MCF 10A (cell line): Measurements from ENCODE around the gene IGFL1. TPM values are rescaled to one million over a fixed set of nuclear protein-coding genes. Genes with fewer than 3 reads are reported as not detected.
"Not testable (repeated sequence)": the region's sequence is repeated elsewhere in the genome, so short reads cannot be mapped to it uniquely, and the experiment has no call there.

Experiments used
- BruUV-seq: library from RNA; stranded (reverse); fragments of 400-500 nt; replicated peaks from 2 replicates; lab custom pipeline; 2021; lab: Mats Ljungman, UMichigan
- CTCF ChIA-PET: fragments of 300-600 bp; sonication (Branson Sonifier 250); formaldehyde crosslinking; extraction: SDS; loops from one replicate; lab custom pipeline; 2021; ENCODE audit warnings: antibody characterized with exemption, inconsistent platforms; lab: Yijun Ruan, JAX
- POLR2A ChIA-PET: fragments of 300-600, 350-650 bp; sonication (Branson Sonifier 250); formaldehyde crosslinking; extraction: SDS; loops from one replicate; lab custom pipeline; 2020; ENCODE audit warnings: antibody characterized with exemption, inconsistent platforms; lab: Yijun Ruan, JAX
- DNase-seq: peaks from one replicate; pipeline ENCODE4 v3.0.0-alpha.2; 2018; ENCODE audit not compliant: unreplicated experiment
- H3K27ac Mint-ChIP-seq: one replicate; pipeline ENCODE4 v1.8.0; 2022; ENCODE audit warnings: mild to moderate bottlenecking, low read depth, mixed read lengths; ENCODE audit not compliant: unreplicated experiment
- H3K27me3 Mint-ChIP-seq: one replicate; pipeline ENCODE4 v1.8.0; 2022; ENCODE audit warnings: mixed read lengths; ENCODE audit not compliant: insufficient read depth, unreplicated experiment
- H3K36me3 Mint-ChIP-seq: one replicate; pipeline ENCODE4 v1.8.0; 2022; ENCODE audit warnings: mild to moderate bottlenecking, moderate library complexity, mixed read lengths; ENCODE audit not compliant: insufficient read depth, unreplicated experiment
- H3K4me1 Mint-ChIP-seq: one replicate; pipeline ENCODE4 v1.8.0; 2022; ENCODE audit warnings: mixed read lengths; ENCODE audit not compliant: insufficient read depth, unreplicated experiment
- H3K4me3 Mint-ChIP-seq: one replicate; pipeline ENCODE4 v1.8.0; 2022; ENCODE audit warnings: mild to moderate bottlenecking, moderate library complexity, mixed read lengths; ENCODE audit not compliant: unreplicated experiment
- H3K9me3 Mint-ChIP-seq: one replicate; pipeline ENCODE4 v1.8.0; 2022; ENCODE audit warnings: mixed read lengths; ENCODE audit not compliant: unreplicated experiment
- CTCF ChIP-seq: fragments of 200-600 bp; IDR thresholded peaks from one replicate; pipeline ENCODE4 v1.8.0; 2022; ENCODE audit warnings: antibody characterized with exemption, mild to moderate bottlenecking; ENCODE audit not compliant: unreplicated experiment
- intact Hi-C: fragments of 100-400 bp; cut with micrococcal nuclease; formaldehyde crosslinking; loops from 2 replicates; pipeline ENCODE4 v1.14.1; 2022
- total RNA-seq: library from RNA; stranded (reverse); gene quantifications from 2 replicates; pipeline ENCODE4 v1.2.3, GENCODE V29; 2022

IGFL1 gene
- total RNA-seq, 1 experiment from 2014 or later: not detected

- no peak overlapping the region for H3K27ac Mint-ChIP-seq
- H3K4me1 Mint-ChIP-seq: peaks cover 48% of the 10 kb centered on the region
- POLR2A ChIA-PET: no interaction called here
- H3K4me3 Mint-ChIP-seq: no peak overlapping the region
- H3K9me3 Mint-ChIP-seq: no peaks in the 10 kb centered on the region
- CTCF ChIA-PET: interaction anchor here (1.4 kb wide), 1 partner anchor 131 kb away, joined by 3 read pairs; no protein-coding TSS in a partner anchor
- intact Hi-C loops: no loop called here
- no peaks in the 10 kb centered on the region for H3K36me3 Mint-ChIP-seq
- no peak for TF ChIP-seq CTCF
- no peak for DNase-seq
- no TSS peak for BruUV-seq
- no peaks in the 10 kb centered on the region for H3K27me3 Mint-ChIP-seq
Measured at GRCh38 chr19:46209051-46209450, 20.5 kb upstream of the IGFL1 start.

GRCh38 chr19:46209472-46209871 is 20.1 kb upstream of the IGFL1 start:
- H3K4me3 Mint-ChIP-seq: no peak overlapping the region
- ChIA-PET POLR2A (interaction anchor here (1.8 kb wide), 1 partner anchor 91 kb away, joined by 3 read pairs; no protein-coding TSS in a partner anchor), CTCF (interaction anchor here (1.2 kb wide), 1 partner anchor 12 kb away, joined by 4 read pairs; no protein-coding TSS in a partner anchor)

GRCh38 chr19:46210669-46211068 is 18.9 kb upstream of the IGFL1 start:
- H3K4me1 Mint-ChIP-seq: peaks cover 44% of the 10 kb centered on the region
- no peak overlapping the region for H3K4me3 Mint-ChIP-seq
- intact Hi-C loops: no loop called here
- no peaks in the 10 kb centered on the region for H3K36me3 Mint-ChIP-seq
- peak overlapping the region; percentile 89 for H3K27ac Mint-ChIP-seq
- CTCF ChIA-PET: interaction anchor here (0.6 to 1.4 kb wide), 4 partner anchors 11 to 257 kb away, joined by 3 to 6 read pairs (median 4); no protein-coding TSS in a partner anchor
- DNase-seq: peak; percentile 44
- POLR2A ChIA-PET: interaction anchor here (0.6 to 2.5 kb wide), 15 partner anchors 9 to 926 kb away, joined by 3 to 41 read pairs (median 4); no protein-coding TSS in a partner anchor
- BruUV-seq: no TSS peak
- no peaks in the 10 kb centered on the region for H3K27me3 Mint-ChIP-seq
- no peak for TF ChIP-seq CTCF
- no peaks in the 10 kb centered on the region for H3K9me3 Mint-ChIP-seq

More at GRCh38 chr19:46209472-46209871, 20.1 kb upstream of the IGFL1 start:
- no peak for DNase-seq
- no TSS peak for BruUV-seq
- Mint-ChIP-seq H3K9me3 (no peaks in the 10 kb centered on the region), H3K27me3 (no peaks in the 10 kb centered on the region), H3K4me1 (peaks cover 48% of the 10 kb centered on the region), H3K36me3 (no peaks in the 10 kb centered on the region), H3K27ac (no peak overlapping the region)
- intact Hi-C loops: no loop called here
- TF ChIP-seq CTCF: no peak

GRCh38 chr19:46211201-46211881 is 18.2 kb upstream of the IGFL1 start:
- CTCF ChIA-PET: interaction anchor here (0.6 to 1.4 kb wide), 2 partner anchors 133 to 256 kb away, joined by 3 to 6 read pairs; no protein-coding TSS in a partner anchor

GRCh38 chr19:46212592-46212991 is 16.9 kb upstream of the IGFL1 start:
- H3K4me3 Mint-ChIP-seq, intact Hi-C loops, H3K36me3 Mint-ChIP-seq, BruUV-seq, H3K9me3 Mint-ChIP-seq, H3K27ac Mint-ChIP-seq, DNase-seq: not testable (repeated sequence)
- POLR2A ChIA-PET: interaction anchor here (0.6 kb wide), 1 partner anchor 80 kb away, joined by 3 read pairs; no protein-coding TSS in a partner anchor
- Mint-ChIP-seq H3K27me3 (peaks cover 18% of the 10 kb centered on the region), H3K4me1 (peaks cover 34% of the 10 kb centered on the region)
- CTCF ChIA-PET: interaction anchor here (0.9 kb wide), 2 partner anchors 52 to 134 kb away, joined by 3 read pairs; no protein-coding TSS in a partner anchor

More at GRCh38 chr19:46211201-46211881, 18.2 kb upstream of the IGFL1 start:
- peak; percentile 89 for DNase-seq
- no TSS peak for BruUV-seq
- Mint-ChIP-seq H3K4me1 (peaks cover 37% of the 10 kb centered on the region), H3K27ac (peak overlapping the region; percentile 89), H3K4me3 (peak overlapping the region; percentile 19), H3K27me3 (peaks cover 5% of the 10 kb centered on the region), H3K9me3 (no peaks in the 10 kb centered on the region), H3K36me3 (no peaks in the 10 kb centered on the region)
- intact Hi-C loops: no loop called here
- POLR2A ChIA-PET: interaction anchor here (0.6 to 2.5 kb wide), 15 partner anchors 10 to 925 kb away, joined by 3 to 41 read pairs (median 4); no protein-coding TSS in a partner anchor
- TF ChIP-seq CTCF: no peak
